ENCODE measurements around the gene ABCG1. TPM values are rescaled to one million over a fixed set of nuclear protein-coding genes. Genes with fewer than 3 reads are reported as not detected.

ABCG1 gene
- total RNA-seq, 6 experiments from 2014 or later = 3.3 to 9.8 (median 4.8) TPM

DNA sequence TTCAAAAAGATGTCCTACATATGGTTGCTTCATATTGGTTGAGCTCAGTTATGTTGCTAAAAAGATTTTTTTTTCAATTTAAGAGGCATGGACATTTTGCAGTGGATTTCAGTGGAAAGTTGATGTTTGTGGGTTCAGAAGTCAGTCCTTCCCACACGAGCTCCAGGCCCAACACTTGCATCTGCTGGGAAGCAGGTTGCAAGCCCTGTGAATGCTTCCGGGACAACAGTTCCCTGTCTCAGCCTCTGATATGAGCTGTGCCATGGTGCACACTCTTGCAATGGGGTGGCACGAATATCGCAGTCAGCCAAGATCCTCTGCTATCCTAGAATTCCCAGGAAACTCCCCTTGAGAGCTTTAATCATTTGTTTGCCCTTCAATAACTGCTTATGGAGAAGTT, 30.3 kb upstream of the ABCG1 start:
- no peak for ATAC-seq
- Histone ChIP-seq H3K36me3 (no peaks in the 10 kb centered on the region), H3K9me3 (no peaks in the 10 kb centered on the region), H3K27ac (peak overlapping the region; percentile 11 to 55 (median 16)), H3K4me1 (no peaks in the 10 kb centered on the region), H3K4me3 (no peak overlapping the region), H3K27me3 (no peaks in the 10 kb centered on the region)
- 14% methylated on average over 1 of the region's 4 CpGs for WGBS (ENCODE audit: insufficient coverage, low coverage, low lambda C conversion rate, missing lambda C conversion rate)
- intact Hi-C loops (cut with DNase I) = no loop called here
- no peak for DNase-seq
- TF ChIP-seq POLR2A (IDR thresholded peaks at IDR 0.05) = no peak
- TF ChIP-seq, protein P1, sequence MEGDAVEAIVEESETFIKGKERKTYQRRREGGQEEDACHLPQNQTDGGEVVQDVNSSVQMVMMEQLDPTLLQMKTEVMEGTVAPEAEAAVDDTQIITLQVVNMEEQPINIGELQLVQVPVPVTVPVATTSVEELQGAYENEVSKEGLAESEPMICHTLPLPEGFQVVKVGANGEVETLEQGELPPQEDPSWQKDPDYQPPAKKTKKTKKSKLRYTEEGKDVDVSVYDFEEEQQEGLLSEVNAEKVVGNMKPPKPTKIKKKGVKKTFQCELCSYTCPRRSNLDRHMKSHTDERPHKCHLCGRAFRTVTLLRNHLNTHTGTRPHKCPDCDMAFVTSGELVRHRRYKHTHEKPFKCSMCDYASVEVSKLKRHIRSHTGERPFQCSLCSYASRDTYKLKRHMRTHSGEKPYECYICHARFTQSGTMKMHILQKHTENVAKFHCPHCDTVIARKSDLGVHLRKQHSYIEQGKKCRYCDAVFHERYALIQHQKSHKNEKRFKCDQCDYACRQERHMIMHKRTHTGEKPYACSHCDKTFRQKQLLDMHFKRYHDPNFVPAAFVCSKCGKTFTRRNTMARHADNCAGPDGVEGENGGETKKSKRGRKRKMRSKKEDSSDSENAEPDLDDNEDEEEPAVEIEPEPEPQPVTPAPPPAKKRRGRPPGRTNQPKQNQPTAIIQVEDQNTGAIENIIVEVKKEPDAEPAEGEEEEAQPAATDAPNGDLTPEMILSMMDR (IDR thresholded peaks at IDR 0.05) = no peak

DNA sequence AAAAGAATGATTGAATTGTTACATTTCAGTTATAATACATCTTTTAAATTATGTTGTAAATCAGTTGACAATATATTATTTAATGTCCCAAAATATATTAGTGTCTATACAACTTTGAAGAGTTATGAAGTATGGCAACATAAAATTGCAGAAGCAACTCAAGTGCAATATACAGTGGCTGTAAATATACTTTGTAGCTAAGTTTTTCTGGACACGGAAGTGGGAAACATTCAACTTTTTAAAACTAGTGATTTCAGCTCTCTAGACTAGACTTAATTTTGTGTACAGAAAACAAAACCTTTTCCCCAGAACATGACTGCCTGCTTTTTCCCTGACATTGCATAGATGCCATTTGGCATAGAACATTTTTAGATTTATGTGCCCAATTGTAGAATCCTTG, 29.5 kb upstream of the ABCG1 start:
- Histone ChIP-seq H3K36me3 (no peaks in the 10 kb centered on the region), H3K9me3 (no peaks in the 10 kb centered on the region), H3K4me3 (no peak overlapping the region), H3K27ac (no peak overlapping the region), H3K27me3 (no peaks in the 10 kb centered on the region), H3K4me1 (no peaks in the 10 kb centered on the region)
- WGBS (ENCODE audit: insufficient coverage, low coverage, low lambda C conversion rate, missing lambda C conversion rate) = 68% methylated on average over 1 of the region's 1 CpG
- intact Hi-C loops (cut with DNase I) = no loop called here
- TF ChIP-seq, protein P1 (IDR thresholded peaks at IDR 0.05) = no peak
- TF ChIP-seq POLR2A (IDR thresholded peaks at IDR 0.05) = no peak
- ATAC-seq = no peak
- no peak for DNase-seq

DNA sequence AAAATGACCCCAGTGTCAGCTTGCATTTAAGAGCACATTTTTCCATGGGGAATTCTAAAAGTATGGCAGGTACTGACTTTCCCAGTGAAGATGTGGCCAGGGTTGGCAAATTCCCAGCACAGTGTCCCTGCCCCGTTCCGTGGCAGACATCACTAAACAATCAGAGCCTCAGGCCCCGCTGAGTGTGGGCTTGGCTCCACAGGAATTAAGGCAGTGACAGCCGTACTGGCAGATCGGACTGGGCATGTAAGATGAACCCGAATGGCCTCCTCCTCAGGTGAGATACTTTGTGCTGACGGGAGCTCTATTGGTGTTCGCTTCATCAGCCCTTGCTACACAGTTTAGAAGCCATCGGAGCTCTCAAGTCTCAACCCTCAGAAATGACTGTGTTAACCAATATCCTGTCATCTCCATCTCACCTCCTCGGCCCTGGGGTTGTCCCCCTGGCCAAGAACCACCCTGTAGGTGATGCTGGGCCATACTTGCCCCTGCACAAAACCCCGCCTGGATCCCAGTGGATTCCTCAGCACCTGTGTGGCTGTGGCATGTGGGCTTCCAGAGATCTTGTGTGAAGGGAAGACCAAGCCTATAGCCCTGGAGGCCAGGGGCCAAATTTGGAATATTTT, 29.0 kb upstream of the ABCG1 start:
- Histone ChIP-seq H3K27me3 (no peaks in the 10 kb centered on the region), H3K4me3 (no peak overlapping the region), H3K27ac (no peak overlapping the region), H3K9me3 (no peaks in the 10 kb centered on the region), H3K4me1 (no peaks in the 10 kb centered on the region), H3K36me3 (no peaks in the 10 kb centered on the region)
- TF ChIP-seq, protein P1 (IDR thresholded peaks at IDR 0.05) = no peak
- no peak for TF ChIP-seq POLR2A (IDR thresholded peaks at IDR 0.05)
- DNase-seq = no peak
- 65% methylated on average over 2 of the region's 11 CpGs for WGBS (ENCODE audit: insufficient coverage, low coverage, low lambda C conversion rate, missing lambda C conversion rate)
- ATAC-seq = no peak
- intact Hi-C loops (cut with DNase I) = no loop called here

DNA sequence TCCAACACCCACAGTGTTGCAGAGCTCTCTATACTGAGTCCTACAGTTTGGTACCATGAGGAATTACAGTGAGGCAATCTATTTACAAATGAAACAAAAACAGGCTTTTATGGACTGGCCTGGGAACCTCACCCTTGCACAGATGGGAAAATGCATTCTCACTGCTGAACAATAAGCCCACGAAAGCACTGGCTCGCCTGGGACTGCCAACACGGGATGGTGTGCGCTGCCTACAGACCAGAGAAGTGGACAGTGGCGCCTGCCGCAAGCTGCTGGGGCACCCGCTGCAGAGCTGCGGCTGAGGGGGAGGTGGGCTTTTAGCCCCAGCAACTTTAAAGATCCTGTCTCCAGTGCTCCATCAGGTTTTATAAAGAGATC, 28.5 kb upstream of the ABCG1 start:
- Histone ChIP-seq H3K36me3 (no peaks in the 10 kb centered on the region), H3K27ac (no peak overlapping the region), H3K4me3 (no peak overlapping the region), H3K4me1 (no peaks in the 10 kb centered on the region), H3K27me3 (no peaks in the 10 kb centered on the region), H3K9me3 (no peaks in the 10 kb centered on the region)
- intact Hi-C loops (cut with DNase I) = no loop called here
- no peak for TF ChIP-seq POLR2A (IDR thresholded peaks at IDR 0.05)
- TF ChIP-seq, protein P1 (IDR thresholded peaks at IDR 0.05) = no peak
- DNase-seq = no peak
- 73% methylated on average over 6 of the region's 8 CpGs for WGBS (ENCODE audit: insufficient coverage, low coverage, low lambda C conversion rate, missing lambda C conversion rate)
- no peak for ATAC-seq

DNA sequence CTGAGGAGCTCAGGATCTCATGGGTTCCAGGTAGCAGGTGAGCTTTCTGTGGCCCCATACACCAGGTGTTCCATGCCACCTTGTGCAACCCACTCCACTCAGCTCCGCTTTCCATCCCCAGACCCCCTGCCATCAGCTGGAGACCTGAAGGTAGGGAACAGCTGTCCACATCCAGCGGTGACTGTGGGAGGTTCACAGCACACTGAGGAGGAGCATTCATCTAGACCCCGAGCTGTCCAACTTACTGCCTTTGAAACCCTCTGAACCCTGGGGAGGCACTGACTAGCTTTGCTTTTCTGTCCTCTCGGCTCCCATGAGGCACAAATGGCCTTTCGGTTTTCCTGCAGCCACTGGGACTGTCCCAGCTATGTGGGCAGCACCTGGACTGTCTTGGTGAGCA, 27.9 kb upstream of the ABCG1 start:
- intact Hi-C loops (cut with DNase I) = no loop called here

More for the DNA sequence above, 27.9 kb upstream of the ABCG1 start:
- Histone ChIP-seq H3K27me3 (no peaks in the 10 kb centered on the region), H3K4me1 (no peaks in the 10 kb centered on the region), H3K9me3 (no peaks in the 10 kb centered on the region), H3K4me3 (no peak overlapping the region), H3K36me3 (no peaks in the 10 kb centered on the region), H3K27ac (no peak overlapping the region)
- TF ChIP-seq POLR2A (IDR thresholded peaks at IDR 0.05) = no peak
- TF ChIP-seq, protein P1 (IDR thresholded peaks at IDR 0.05) = no peak
- ATAC-seq = no peak
- DNase-seq = no peak
- WGBS (ENCODE audit: insufficient coverage, low coverage, low lambda C conversion rate, missing lambda C conversion rate) = 80% methylated on average over 1 of the region's 5 CpGs
